Measurements from ENCODE around the gene MS4A1. TPM values are rescaled to one million over a fixed set of nuclear protein-coding genes. Genes with fewer than 3 reads are reported as not detected.
"Not testable (repeated sequence)": the region's sequence is repeated elsewhere in the genome, so short reads cannot be mapped to it uniquely, and the experiment has no call there.

Gene MS4A1
- total and polyA plus RNA-seq, 5 donors from 2014 or later, result 0.52 to 3.6 (median 1.2) TPM

DNA sequence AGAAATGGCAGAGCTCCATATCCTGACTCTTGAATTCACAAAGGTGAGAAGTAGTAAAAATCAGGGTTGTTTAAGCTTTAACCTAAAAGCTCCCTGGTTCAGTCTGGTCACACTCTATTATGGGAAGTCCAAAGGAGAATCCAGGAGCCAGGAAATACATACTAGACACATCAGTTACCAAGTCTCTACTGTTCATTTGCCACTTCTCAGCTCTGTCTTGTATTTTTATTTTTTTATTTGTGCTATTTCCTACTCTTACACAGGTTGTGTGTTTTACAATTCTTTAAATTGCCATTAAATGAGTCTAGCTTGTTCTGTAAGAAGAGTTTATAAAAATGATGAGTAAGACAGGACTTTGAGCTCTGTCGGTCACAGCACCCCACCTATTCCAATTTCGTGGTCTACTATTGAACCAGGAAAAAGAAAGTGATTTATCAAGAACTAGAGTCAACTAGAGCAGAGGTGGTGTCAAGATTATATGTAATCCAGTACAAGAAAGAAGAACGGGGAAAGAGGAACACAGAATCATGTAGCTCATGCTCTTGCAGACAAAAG is 46.7 kb downstream of the MS4A1 start:
- Mint-ChIP-seq H3K9me3 (peaks cover 0 to 2% (median 0%) of the 10 kb centered on the region in 7 donors), H3K4me3 (no peak overlapping the region), H3K4me1 (peaks cover 0 to 6% (median 5%) of the 10 kb centered on the region in 4 donors), H3K27ac (no peak overlapping the region), H3K36me3 (no peaks in the 10 kb centered on the region), H3K27me3 (peaks cover 9% of the 10 kb centered on the region)
- no peak for DNase-seq
- no peaks in the 10 kb centered on the region for H3K9me3 ChIP-seq (ENCODE audit: control insufficient read depth in 2 of 2, low read length in 2 of 2)
- H3K36me3 ChIP-seq (ENCODE audit: control insufficient read depth, insufficient read depth, low read length), result no peaks in the 10 kb centered on the region
- H3K4me1 ChIP-seq (ENCODE audit: control insufficient read depth, insufficient read depth, low read length, poor library complexity, severe bottlenecking), result no peaks in the 10 kb centered on the region
- no peak for ATAC-seq (ENCODE audit: low read depth in 2 of 2)
- H3K27ac ChIP-seq (ENCODE audit: insufficient read depth, low read length, poor library complexity, severe bottlenecking), result no peak overlapping the region
- peaks cover 3% of the 10 kb centered on the region for H3K27me3 ChIP-seq (ENCODE audit: control insufficient read depth, insufficient read depth, low read length)
- no peak overlapping the region for H3K4me3 ChIP-seq (ENCODE audit: low read depth, low read length)

DNA sequence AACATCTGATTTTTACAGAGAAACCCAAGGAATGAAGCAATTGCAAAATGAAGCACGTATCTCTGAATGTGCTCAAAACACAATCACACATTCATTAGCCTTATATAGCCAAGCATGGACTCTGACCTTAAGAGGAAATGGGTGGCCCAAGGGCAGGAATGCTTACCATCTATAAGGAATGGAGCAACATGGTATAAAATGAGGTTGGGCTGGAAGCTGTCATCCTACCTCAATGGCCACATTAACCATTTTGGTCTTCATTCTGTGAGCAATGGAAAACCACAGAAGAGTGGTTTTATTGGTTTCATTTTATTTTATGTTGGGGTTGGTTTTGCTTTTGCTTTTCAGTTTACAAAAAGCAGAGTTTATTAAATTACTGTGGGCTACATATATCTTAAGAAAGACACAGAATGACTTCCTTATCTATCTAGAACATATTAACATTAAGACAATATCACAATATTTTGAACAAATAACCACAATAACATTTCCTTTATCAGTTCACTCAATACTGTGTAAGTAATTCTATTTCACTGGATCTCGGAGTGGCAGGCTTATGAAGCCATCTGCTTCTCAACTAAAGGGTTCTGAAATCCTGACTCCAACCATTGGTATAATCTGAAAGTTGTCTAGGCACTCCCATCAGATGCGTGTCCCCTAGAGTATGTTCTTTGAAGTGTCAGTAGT is 48.7 kb downstream of the MS4A1 start:
- Mint-ChIP-seq H3K27ac (no peak overlapping the region), H3K36me3 (no peaks in the 10 kb centered on the region), H3K9me3 (peaks cover 0 to 6% (median 2%) of the 10 kb centered on the region in 7 donors), H3K27me3 (peaks cover 5% of the 10 kb centered on the region), H3K4me3 (no peak overlapping the region), H3K4me1 (peaks cover 0 to 6% (median 5%) of the 10 kb centered on the region in 4 donors)
- Histone ChIP-seq H3K36me3 (ENCODE audit: control insufficient read depth, insufficient read depth, low read length) (no peaks in the 10 kb centered on the region), H3K9me3 (ENCODE audit: control insufficient read depth in 2 of 2, low read length in 2 of 2) (no peaks in the 10 kb centered on the region), H3K27me3 (ENCODE audit: control insufficient read depth, insufficient read depth, low read length) (peaks cover 3% of the 10 kb centered on the region), H3K27ac (ENCODE audit: insufficient read depth, low read length, poor library complexity, severe bottlenecking) (no peak overlapping the region), H3K4me3 (ENCODE audit: low read depth, low read length) (no peak overlapping the region), H3K4me1 (ENCODE audit: control insufficient read depth, insufficient read depth, low read length, poor library complexity, severe bottlenecking) (no peaks in the 10 kb centered on the region)
- DNase-seq (peak in 1 of 3 donors; percentile 19), ATAC-seq (ENCODE audit: low read depth in 2 of 2) (no peak)

DNA sequence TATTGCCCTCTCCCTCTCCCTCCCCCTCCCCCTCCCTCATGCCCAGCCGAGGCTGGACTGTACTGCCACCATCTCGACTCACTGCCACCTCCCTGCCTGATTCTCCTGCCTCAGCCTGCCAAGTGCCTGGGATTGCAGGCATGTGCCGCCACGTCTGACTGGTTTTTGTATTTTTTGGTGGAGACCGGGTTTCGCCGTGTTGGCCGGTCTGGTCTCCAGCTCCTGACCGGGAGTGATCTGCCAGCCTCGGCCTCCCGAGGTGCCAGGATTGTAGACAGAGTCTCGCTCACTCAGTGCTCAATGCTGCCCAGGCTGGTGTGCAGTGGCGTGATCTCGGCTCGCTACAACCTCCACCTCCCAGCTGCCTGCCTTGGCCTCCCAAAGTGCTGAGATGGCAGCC is 54.0 kb downstream of the MS4A1 start:
- H3K27ac ChIP-seq (ENCODE audit: insufficient read depth, low read length, poor library complexity, severe bottlenecking); H3K27me3 ChIP-seq (ENCODE audit: control insufficient read depth, insufficient read depth, low read length); H3K36me3 ChIP-seq (ENCODE audit: control insufficient read depth, insufficient read depth, low read length); H3K4me3 ChIP-seq (ENCODE audit: low read depth, low read length); H3K27ac Mint-ChIP-seq; H3K4me1 Mint-ChIP-seq; H3K9me3 Mint-ChIP-seq; ATAC-seq (ENCODE audit: low read depth in 2 of 2); H3K9me3 ChIP-seq (ENCODE audit: control insufficient read depth in 2 of 2, low read length in 2 of 2); H3K36me3 Mint-ChIP-seq; DNase-seq; H3K4me3 Mint-ChIP-seq; H3K4me1 ChIP-seq (ENCODE audit: control insufficient read depth, insufficient read depth, low read length, poor library complexity, severe bottlenecking); H3K27me3 Mint-ChIP-seq: not testable (repeated sequence)

DNA sequence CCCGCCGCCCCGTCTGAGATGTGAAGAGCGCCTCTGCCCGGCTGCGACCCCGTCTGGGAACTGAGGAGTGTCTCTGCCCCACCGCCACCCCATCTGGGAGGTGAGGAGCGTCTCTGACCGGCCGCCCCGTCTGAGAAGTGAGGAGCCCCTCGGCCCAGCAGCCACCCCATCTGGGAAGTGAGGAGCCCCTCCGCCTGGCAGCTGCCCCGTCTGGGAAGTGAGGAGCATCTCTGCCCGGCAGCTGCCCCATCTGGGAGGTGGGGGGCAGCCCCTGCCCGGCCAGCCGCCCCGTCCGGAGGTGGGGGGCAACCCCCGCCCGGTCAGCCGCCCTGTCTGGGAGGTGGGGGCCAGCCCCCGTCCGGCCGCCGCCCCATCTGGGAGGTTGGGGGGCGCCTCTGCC is 54.6 kb downstream of the MS4A1 start:
- DNase-seq; H3K27ac Mint-ChIP-seq; H3K27me3 ChIP-seq (ENCODE audit: control insufficient read depth, insufficient read depth, low read length); H3K27ac ChIP-seq (ENCODE audit: insufficient read depth, low read length, poor library complexity, severe bottlenecking); H3K4me3 Mint-ChIP-seq; H3K36me3 ChIP-seq (ENCODE audit: control insufficient read depth, insufficient read depth, low read length); H3K9me3 ChIP-seq (ENCODE audit: control insufficient read depth in 2 of 2, low read length in 2 of 2); ATAC-seq (ENCODE audit: low read depth in 2 of 2); H3K4me3 ChIP-seq (ENCODE audit: low read depth, low read length); H3K4me1 ChIP-seq (ENCODE audit: control insufficient read depth, insufficient read depth, low read length, poor library complexity, severe bottlenecking); H3K27me3 Mint-ChIP-seq; H3K9me3 Mint-ChIP-seq; H3K4me1 Mint-ChIP-seq; H3K36me3 Mint-ChIP-seq: not testable (repeated sequence)

DNA sequence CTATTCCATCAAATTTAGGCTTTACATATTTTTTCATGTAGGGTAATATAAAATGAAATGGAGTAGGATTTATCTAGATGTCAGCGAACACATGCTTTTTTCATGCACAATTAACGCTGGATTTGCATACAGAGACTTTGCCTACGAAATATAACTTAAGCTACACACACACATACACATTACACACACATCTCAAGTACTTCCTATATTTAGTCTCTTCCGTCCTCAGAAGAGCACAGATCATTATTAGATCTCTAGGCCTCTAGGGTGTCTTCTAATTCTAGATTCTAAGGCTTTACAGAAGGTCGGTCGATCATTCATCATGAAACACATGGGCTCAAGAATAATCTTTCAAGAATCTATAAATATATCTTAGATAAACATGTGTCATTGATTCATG is 55.7 kb downstream of the MS4A1 start:
- H3K36me3 Mint-ChIP-seq, result no peaks in the 10 kb centered on the region
- Histone ChIP-seq H3K27me3 (ENCODE audit: control insufficient read depth, insufficient read depth, low read length) (peaks cover 4% of the 10 kb centered on the region), H3K4me3 (ENCODE audit: low read depth, low read length) (no peak overlapping the region), H3K27ac (ENCODE audit: insufficient read depth, low read length, poor library complexity, severe bottlenecking) (no peak overlapping the region), H3K9me3 (ENCODE audit: control insufficient read depth in 2 of 2, low read length in 2 of 2) (no peaks in the 10 kb centered on the region), H3K4me1 (ENCODE audit: control insufficient read depth, insufficient read depth, low read length, poor library complexity, severe bottlenecking) (no peaks in the 10 kb centered on the region), H3K36me3 (ENCODE audit: control insufficient read depth, insufficient read depth, low read length) (no peaks in the 10 kb centered on the region)
- H3K9me3 Mint-ChIP-seq, result peaks cover 0 to 6% (median 2%) of the 10 kb centered on the region in 7 donors
- no peaks in the 10 kb centered on the region for H3K27me3 Mint-ChIP-seq
- no peak overlapping the region for H3K4me3 Mint-ChIP-seq
- DNase-seq (no peak), ATAC-seq (ENCODE audit: low read depth in 2 of 2) (no peak)
- H3K4me1 Mint-ChIP-seq, result peaks cover 0 to under 1% (median 0%) of the 10 kb centered on the region in 4 donors
- H3K27ac Mint-ChIP-seq, result no peak overlapping the region

DNA sequence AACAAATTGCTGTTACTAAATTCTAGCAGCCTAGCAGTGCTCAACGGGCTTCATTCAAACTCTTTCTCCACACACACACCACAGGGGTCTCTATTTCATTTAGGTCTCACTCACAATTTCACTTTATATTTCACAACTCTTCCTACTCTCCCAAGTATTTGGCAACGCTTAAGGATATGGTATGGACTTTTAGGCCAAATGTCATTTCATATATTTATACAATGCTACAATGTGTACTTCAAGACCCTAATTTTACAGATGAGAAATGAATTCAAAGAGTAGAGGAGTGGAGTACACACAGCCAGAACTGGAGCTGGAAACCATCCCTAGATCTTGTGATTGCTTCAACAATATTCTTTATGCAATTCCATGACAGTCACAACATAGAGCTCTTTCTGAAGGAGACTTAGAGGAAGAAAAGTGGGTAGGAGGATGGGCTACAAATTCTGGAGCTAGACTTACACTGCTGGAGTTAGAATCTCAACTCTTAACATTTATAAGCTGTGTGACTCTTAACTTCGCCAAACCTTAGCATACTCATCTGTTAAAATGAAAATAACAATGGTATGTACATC is 57.1 kb downstream of the MS4A1 start:
- ATAC-seq (ENCODE audit: low read depth in 2 of 2), result no peak
- no peak overlapping the region for H3K4me3 Mint-ChIP-seq
- H3K4me1 Mint-ChIP-seq, result no peaks in the 10 kb centered on the region

DNA sequence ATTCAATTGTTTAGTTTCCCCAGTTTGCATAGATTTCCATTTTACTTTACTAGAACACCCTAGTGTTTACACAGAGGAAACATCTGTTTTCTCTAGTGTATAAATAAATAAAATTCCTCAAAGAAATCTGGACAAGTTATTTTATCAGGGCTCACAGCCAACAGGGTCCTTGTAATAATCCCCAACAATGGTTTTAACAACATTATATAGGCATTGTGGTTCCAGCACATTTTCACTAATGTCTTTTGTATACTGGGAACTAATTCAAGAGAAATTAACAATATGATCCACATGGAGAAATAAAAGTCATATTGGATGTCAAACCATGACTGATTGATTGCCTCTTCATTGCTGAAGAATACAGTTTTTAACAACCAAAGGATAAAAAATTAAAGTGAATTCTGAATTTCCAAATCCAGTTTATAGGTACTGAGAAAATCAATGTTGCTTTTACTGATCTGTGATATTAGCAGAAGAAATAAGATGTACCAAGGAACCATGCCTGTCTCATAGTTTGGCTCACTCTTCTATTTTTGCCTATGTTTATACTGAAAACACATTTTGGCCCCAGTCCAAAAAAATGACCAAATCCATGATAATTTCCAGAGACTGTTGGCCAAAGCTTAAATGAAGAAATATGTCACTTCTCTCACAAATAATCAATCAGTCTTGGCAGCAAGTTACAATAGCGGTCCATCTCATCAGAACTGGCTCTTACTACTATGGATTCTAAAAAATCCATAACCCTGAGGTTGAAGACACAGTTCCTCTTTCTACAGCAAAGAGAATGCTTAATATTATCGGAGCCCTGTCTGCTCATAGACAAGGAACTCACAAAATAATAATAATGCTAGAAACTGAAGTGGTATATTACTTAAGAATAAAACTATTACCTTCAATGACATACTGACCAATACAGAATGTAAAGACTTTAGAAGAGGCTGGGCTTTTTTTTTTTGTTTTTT is 58.1 kb downstream of the MS4A1 start:
- Histone ChIP-seq H3K27me3 (ENCODE audit: control insufficient read depth, insufficient read depth, low read length) (peaks cover 1% of the 10 kb centered on the region), H3K27ac (ENCODE audit: insufficient read depth, low read length, poor library complexity, severe bottlenecking) (no peak overlapping the region), H3K4me1 (ENCODE audit: control insufficient read depth, insufficient read depth, low read length, poor library complexity, severe bottlenecking) (no peaks in the 10 kb centered on the region), H3K4me3 (ENCODE audit: low read depth, low read length) (no peak overlapping the region), H3K9me3 (ENCODE audit: control insufficient read depth in 2 of 2, low read length in 2 of 2) (no peaks in the 10 kb centered on the region), H3K36me3 (ENCODE audit: control insufficient read depth, insufficient read depth, low read length) (no peaks in the 10 kb centered on the region)
- no peak overlapping the region for H3K27ac Mint-ChIP-seq
- H3K4me3 Mint-ChIP-seq, result no peak overlapping the region
- peaks cover 7% of the 10 kb centered on the region for H3K27me3 Mint-ChIP-seq
- ATAC-seq (ENCODE audit: low read depth in 2 of 2), result no peak
- no peaks in the 10 kb centered on the region for H3K4me1 Mint-ChIP-seq
- peaks cover 0 to 6% (median 0%) of the 10 kb centered on the region in 7 donors for H3K9me3 Mint-ChIP-seq
- DNase-seq, result no peak
- no peaks in the 10 kb centered on the region for H3K36me3 Mint-ChIP-seq

More for the DNA sequence above, 57.1 kb downstream of the MS4A1 start:
- Mint-ChIP-seq H3K27ac (no peak overlapping the region), H3K9me3 (peaks cover 0 to 6% (median 2%) of the 10 kb centered on the region in 7 donors), H3K27me3 (peaks cover 2% of the 10 kb centered on the region), H3K36me3 (no peaks in the 10 kb centered on the region)
- no peak for DNase-seq
- H3K4me1 ChIP-seq (ENCODE audit: control insufficient read depth, insufficient read depth, low read length, poor library complexity, severe bottlenecking), result no peaks in the 10 kb centered on the region
- peaks cover 1% of the 10 kb centered on the region for H3K27me3 ChIP-seq (ENCODE audit: control insufficient read depth, insufficient read depth, low read length)
- no peaks in the 10 kb centered on the region for H3K36me3 ChIP-seq (ENCODE audit: control insufficient read depth, insufficient read depth, low read length)
- H3K27ac ChIP-seq (ENCODE audit: insufficient read depth, low read length, poor library complexity, severe bottlenecking), result no peak overlapping the region
- no peaks in the 10 kb centered on the region for H3K9me3 ChIP-seq (ENCODE audit: control insufficient read depth in 2 of 2, low read length in 2 of 2)
- H3K4me3 ChIP-seq (ENCODE audit: low read depth, low read length), result no peak overlapping the region

All from CD4-positive, CD25-positive, alpha-beta regulatory T cell (primary cell).